ENCODE results near the gene EDRF1.
"Not testable (repeated sequence)": the region's sequence is repeated elsewhere in the genome, so short reads cannot be mapped to it uniquely, and the experiment has no call there.

EDRF1 gene

GRCh38 chr10:125719173-125720001, at the start of gene EDRF1:
EDRF1 (plus strand) TSS chr10:125719709; CDS start chr10:125719808, 99 bp downstream.
- DNase-seq (ENCODE audit: low read depth in 1 of 2, low spot score in 1 of 2) = peak; percentile 96 to 99

- no peak for DNase-seq (ENCODE audit: low read depth in 1 of 2, low spot score in 1 of 2)
Measured at GRCh38 chr10:125672884-125673283, 46.6 kb upstream of the EDRF1 start.

- DNase-seq (ENCODE audit: low read depth in 1 of 2, low spot score in 1 of 2) = no peak
Measured at GRCh38 chr10:125679436-125679835, 40.1 kb upstream of the EDRF1 start.

- no peak for DNase-seq (ENCODE audit: low read depth in 1 of 2, low spot score in 1 of 2)
Measured at GRCh38 chr10:125683063-125683462, 36.4 kb upstream of the EDRF1 start, which contains the start of gene TEX36. TEX36 (minus strand) TSS chr10:125683163; CDS start chr10:125682989, 174 bp downstream.

GRCh38 chr10:125683821-125684220, 35.7 kb upstream of the EDRF1 start:
- DNase-seq (ENCODE audit: low read depth in 1 of 2, low spot score in 1 of 2) = no peak

GRCh38 chr10:125684581-125684980, 34.9 kb upstream of the EDRF1 start:
- DNase-seq (ENCODE audit: low read depth in 1 of 2, low spot score in 1 of 2) = no peak

GRCh38 chr10:125687507-125688185, 31.9 kb upstream of the EDRF1 start:
- no peak for DNase-seq (ENCODE audit: low read depth in 1 of 2, low spot score in 1 of 2)

GRCh38 chr10:125689955-125690569, 29.4 kb upstream of the EDRF1 start:
- no peak for DNase-seq (ENCODE audit: low read depth in 1 of 2, low spot score in 1 of 2)

- DNase-seq (ENCODE audit: low read depth in 1 of 2, low spot score in 1 of 2) = no peak
Measured at GRCh38 chr10:125691160-125691981, 28.1 kb upstream of the EDRF1 start.

GRCh38 chr10:125692196-125692595, 27.3 kb upstream of the EDRF1 start:
- no peak for DNase-seq (ENCODE audit: low read depth in 1 of 2, low spot score in 1 of 2)

GRCh38 chr10:125692601-125693523, 26.6 kb upstream of the EDRF1 start:
- no peak for DNase-seq (ENCODE audit: low read depth in 1 of 2, low spot score in 1 of 2)

GRCh38 chr10:125693524-125693847, 26.0 kb upstream of the EDRF1 start:
- DNase-seq (ENCODE audit: low read depth in 1 of 2, low spot score in 1 of 2) = no peak

GRCh38 chr10:125694883-125695282, 24.6 kb upstream of the EDRF1 start:
- no peak for DNase-seq (ENCODE audit: low read depth in 1 of 2, low spot score in 1 of 2)

GRCh38 chr10:125696884-125697283, 22.6 kb upstream of the EDRF1 start:
- not testable (repeated sequence) for DNase-seq (ENCODE audit: low read depth in 1 of 2, low spot score in 1 of 2)

- no peak for DNase-seq (ENCODE audit: low read depth in 1 of 2, low spot score in 1 of 2)
Measured at GRCh38 chr10:125698481-125698998, 21.0 kb upstream of the EDRF1 start.

- DNase-seq (ENCODE audit: low read depth in 1 of 2, low spot score in 1 of 2) = no peak
Measured at GRCh38 chr10:125699562-125700143, 19.9 kb upstream of the EDRF1 start.

- DNase-seq (ENCODE audit: low read depth in 1 of 2, low spot score in 1 of 2) = no peak
Measured at GRCh38 chr10:125700355-125700911, 19.1 kb upstream of the EDRF1 start.

GRCh38 chr10:125707541-125708468, 11.7 kb upstream of the EDRF1 start:
- no peak for DNase-seq (ENCODE audit: low read depth in 1 of 2, low spot score in 1 of 2)
